ENCODE measurements around the gene TAS2R30. TPM values are rescaled to one million over a fixed set of nuclear protein-coding genes. Genes with fewer than 3 reads are reported as not detected.

The TAS2R30 gene
- total and polyA plus RNA-seq, 8 donors, result 0.20 to 3.1 (median 0.43) TPM

- ATAC-seq, result no peak
- H3K9me3 ChIP-seq, result peaks cover 0 to 19% of the 10 kb centered on the region in 2 donors
- intact Hi-C loops (cut with DNase I), result no loop called here
- TF ChIP-seq, protein P1, sequence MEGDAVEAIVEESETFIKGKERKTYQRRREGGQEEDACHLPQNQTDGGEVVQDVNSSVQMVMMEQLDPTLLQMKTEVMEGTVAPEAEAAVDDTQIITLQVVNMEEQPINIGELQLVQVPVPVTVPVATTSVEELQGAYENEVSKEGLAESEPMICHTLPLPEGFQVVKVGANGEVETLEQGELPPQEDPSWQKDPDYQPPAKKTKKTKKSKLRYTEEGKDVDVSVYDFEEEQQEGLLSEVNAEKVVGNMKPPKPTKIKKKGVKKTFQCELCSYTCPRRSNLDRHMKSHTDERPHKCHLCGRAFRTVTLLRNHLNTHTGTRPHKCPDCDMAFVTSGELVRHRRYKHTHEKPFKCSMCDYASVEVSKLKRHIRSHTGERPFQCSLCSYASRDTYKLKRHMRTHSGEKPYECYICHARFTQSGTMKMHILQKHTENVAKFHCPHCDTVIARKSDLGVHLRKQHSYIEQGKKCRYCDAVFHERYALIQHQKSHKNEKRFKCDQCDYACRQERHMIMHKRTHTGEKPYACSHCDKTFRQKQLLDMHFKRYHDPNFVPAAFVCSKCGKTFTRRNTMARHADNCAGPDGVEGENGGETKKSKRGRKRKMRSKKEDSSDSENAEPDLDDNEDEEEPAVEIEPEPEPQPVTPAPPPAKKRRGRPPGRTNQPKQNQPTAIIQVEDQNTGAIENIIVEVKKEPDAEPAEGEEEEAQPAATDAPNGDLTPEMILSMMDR (IDR thresholded peaks at IDR 0.05), result no peak
- no peak overlapping the region for H3K27ac ChIP-seq
- no peak for DNase-seq
- no peaks in the 10 kb centered on the region for H3K27me3 ChIP-seq
- H3K36me3 ChIP-seq, result no peaks in the 10 kb centered on the region
- H3K4me1 ChIP-seq, result no peaks in the 10 kb centered on the region
- no peak overlapping the region for H3K4me3 ChIP-seq
Measured at GRCh38 chr12:11147420-11147819, 13.0 kb upstream of the TAS2R30 start.

DNA sequence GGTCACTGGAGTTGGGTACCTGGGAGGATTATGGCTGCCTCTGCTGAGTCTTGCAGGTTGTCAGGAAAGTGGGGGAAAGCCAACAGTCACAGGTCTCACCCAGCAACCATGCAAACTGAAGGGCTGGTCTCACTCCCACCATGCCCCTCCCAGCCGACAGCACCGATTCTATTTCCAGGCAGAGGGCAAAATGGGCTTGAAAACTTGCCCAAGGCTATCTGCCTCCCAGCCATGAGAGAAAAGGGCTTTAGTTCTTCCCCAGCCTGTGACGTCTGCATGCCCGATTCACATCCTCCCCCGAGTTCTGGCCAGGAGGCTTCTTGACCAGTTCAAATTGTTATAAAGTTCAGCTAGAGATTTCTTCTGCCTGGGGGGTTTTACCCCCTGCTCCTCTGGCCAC lies 9.9 kb upstream of the TAS2R30 start:
- Histone ChIP-seq H3K4me3 (no peak overlapping the region), H3K9me3 (peaks cover 0 to 19% of the 10 kb centered on the region in 2 donors), H3K4me1 (no peaks in the 10 kb centered on the region), H3K27ac (no peak overlapping the region), H3K36me3 (no peaks in the 10 kb centered on the region), H3K27me3 (no peaks in the 10 kb centered on the region)
- TF ChIP-seq, protein P1 (IDR thresholded peaks at IDR 0.05), result no peak
- intact Hi-C loops (cut with DNase I), result no loop called here
- no peak for ATAC-seq
- no peak for DNase-seq

- Histone ChIP-seq H3K36me3 (no peaks in the 10 kb centered on the region), H3K27me3 (no peaks in the 10 kb centered on the region), H3K27ac (no peak overlapping the region), H3K4me1 (no peaks in the 10 kb centered on the region), H3K9me3 (peaks cover 0 to 19% of the 10 kb centered on the region in 2 donors), H3K4me3 (no peak overlapping the region)
- TF ChIP-seq, protein P1 (IDR thresholded peaks at IDR 0.05), result no peak
- intact Hi-C loops (cut with DNase I), result no loop called here
- no peak for DNase-seq
- ATAC-seq, result no peak
Measured at GRCh38 chr12:11143352-11143751, 8.9 kb upstream of the TAS2R30 start.

DNA sequence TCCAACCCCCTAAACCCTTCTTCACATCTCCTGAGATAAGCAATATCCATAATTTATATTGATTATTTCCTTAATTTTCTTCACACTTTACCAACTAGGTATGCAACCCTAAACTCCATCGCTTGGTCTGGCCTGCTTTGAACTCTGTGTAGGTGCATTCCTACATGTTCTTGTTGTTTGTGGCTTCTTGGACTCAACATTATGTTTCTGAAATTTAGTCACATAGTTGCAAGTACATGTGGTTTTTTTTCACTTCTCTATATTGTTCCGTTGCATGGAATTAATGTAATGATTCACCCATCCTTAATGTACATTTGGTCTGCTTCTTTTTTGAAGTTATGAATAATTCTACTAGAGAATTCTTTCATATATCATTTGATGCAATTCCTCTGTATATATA lies 1.6 kb upstream of the TAS2R30 start:
- ATAC-seq (no peak), DNase-seq (no peak)
- Histone ChIP-seq H3K27me3 (no peaks in the 10 kb centered on the region), H3K4me3 (no peak overlapping the region), H3K9me3 (no peaks in the 10 kb centered on the region), H3K36me3 (no peaks in the 10 kb centered on the region), H3K27ac (no peak overlapping the region), H3K4me1 (no peaks in the 10 kb centered on the region)
- intact Hi-C loops (cut with DNase I), result no loop called here
- TF ChIP-seq, protein P1 (IDR thresholded peaks at IDR 0.05), result no peak

DNA sequence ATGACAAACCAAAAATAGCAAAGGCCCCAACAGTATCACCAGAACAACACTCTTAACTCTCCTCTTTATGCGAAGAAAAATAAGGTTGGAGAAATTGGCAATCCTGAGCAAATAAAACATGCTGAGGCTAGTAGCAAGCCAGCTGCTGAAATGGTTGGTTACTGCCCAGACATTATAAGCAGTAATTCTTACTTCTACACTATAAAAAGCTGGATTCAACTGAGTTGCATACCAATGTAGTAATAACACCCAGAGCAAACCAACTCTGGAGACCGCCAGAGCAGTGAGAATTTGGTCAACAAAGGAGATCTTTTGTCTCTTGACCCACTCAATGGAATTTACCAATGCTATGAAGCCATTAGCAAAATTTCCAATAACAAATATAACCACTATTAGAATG lies 628 bp downstream of the TAS2R30 start:
- DNase-seq (no peak), ATAC-seq (no peak)
- TF ChIP-seq, protein P1 (IDR thresholded peaks at IDR 0.05), result no peak

More for the DNA sequence above, 628 bp downstream of the TAS2R30 start:
- Histone ChIP-seq H3K36me3 (peaks cover 0 to 3% of the 10 kb centered on the region in 2 donors), H3K4me3 (no peak overlapping the region), H3K27ac (no peak overlapping the region), H3K9me3 (no peaks in the 10 kb centered on the region), H3K4me1 (no peaks in the 10 kb centered on the region), H3K27me3 (no peaks in the 10 kb centered on the region)
- intact Hi-C loops (cut with DNase I), result no loop called here

Data from left lung (tissue), 10 donors.